Measurements from ENCODE around the gene THUMPD2. TPM values are rescaled to one million over a fixed set of nuclear protein-coding genes. Genes with fewer than 3 reads are reported as not detected.

Gene THUMPD2
- total RNA-seq, 1 experiment from 2014 or later: 19.5 TPM

DNA sequence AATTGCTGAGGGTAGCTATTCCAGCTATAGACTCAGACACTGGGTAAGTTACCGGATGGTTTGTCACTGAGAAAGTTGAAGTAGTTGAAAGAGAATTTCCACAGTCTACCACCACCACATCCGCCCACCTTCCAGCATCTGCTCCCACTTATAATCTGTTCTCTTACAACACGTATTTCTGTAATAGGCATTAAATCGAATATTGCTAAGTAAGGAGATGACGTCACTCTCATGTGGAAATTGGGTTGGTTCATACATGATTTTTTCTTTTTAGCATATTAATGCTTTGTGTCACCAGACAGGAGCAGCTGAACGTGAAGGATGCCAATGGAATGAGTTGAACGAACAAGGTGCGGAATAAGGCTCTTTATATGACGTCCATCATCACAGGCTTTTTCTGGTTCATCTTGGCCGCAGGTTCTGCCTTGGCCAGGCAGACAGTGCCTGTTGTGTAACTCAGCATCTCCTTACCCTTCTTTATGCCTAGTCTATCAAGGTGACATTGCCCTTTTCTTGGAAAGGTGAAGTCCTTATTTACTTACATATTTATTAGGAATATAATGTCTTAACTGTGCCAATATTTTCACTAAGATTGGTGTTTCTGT, 45.9 kb downstream of the THUMPD2 start:
- Histone ChIP-seq H3K14ac (ENCODE audit: insufficient read depth, low read length) (no peak overlapping the region), H3K23me2 (ENCODE audit: insufficient read length, low read depth, low read length, poor library complexity, severe bottlenecking) (no peaks in the 10 kb centered on the region), H2BK5ac (ENCODE audit: insufficient read length, low read length) (no peak overlapping the region), H3K56ac (ENCODE audit: insufficient read length, low read depth, low read length) (no peak overlapping the region), H4K5ac (ENCODE audit: insufficient read length, low read depth, low read length) (no peak overlapping the region), H3T11ph (ENCODE audit: low read length) (no peak overlapping the region), H3K27me3 (ENCODE audit: insufficient read depth, low read length) (no peaks in the 10 kb centered on the region), H4K8ac (replicated peaks; ENCODE audit: insufficient read length, low read depth, low read length) (no peak overlapping the region), H3K79me1 (ENCODE audit: insufficient read depth, low read depth, low read length, poor library complexity, severe bottlenecking) (peaks cover 4% of the 10 kb centered on the region), H2BK12ac (ENCODE audit: insufficient read length, low read depth, low read length) (no peak overlapping the region), H4K20me1 (ENCODE audit: control insufficient read depth, insufficient read depth, insufficient read length) (no peaks in the 10 kb centered on the region), H2BK15ac (ENCODE audit: low read depth, low read length) (no peak overlapping the region), H3K4ac (ENCODE audit: low read depth, low read length) (no peak overlapping the region), H3K27ac (ENCODE audit: insufficient read length, low read depth, low read length) (no peak overlapping the region), H4K91ac (ENCODE audit: insufficient read length, low read depth, low read length) (no peak overlapping the region), H3K23ac (ENCODE audit: insufficient read length, low read depth, low read length) (no peak overlapping the region), H3K18ac (ENCODE audit: insufficient read length, low read depth, low read length) (no peak overlapping the region), H2BK20ac (ENCODE audit: low read depth, low read length, poor library complexity, severe bottlenecking) (no peak overlapping the region), H3K9ac (ENCODE audit: extremely low read depth, insufficient read length, low read length) (no peak overlapping the region), H2AFZ (ENCODE audit: low read length) (no peak overlapping the region), H2AK5ac (ENCODE audit: insufficient read length, low read length) (no peak overlapping the region), H2BK120ac (ENCODE audit: low read depth, low read length, poor library complexity, severe bottlenecking) (no peak overlapping the region), H3K4me2 (ENCODE audit: insufficient read depth, insufficient read length, low read length) (no peak overlapping the region), H3K4me1 (ENCODE audit: insufficient read depth, low read length) (peaks cover 8% of the 10 kb centered on the region; the same call in 1 of the 2 replicates), H3K79me2 (ENCODE audit: insufficient read depth, low read length) (no peaks in the 10 kb centered on the region), H3K9me3 (ENCODE audit: control insufficient read depth, low read depth, low read length) (no peaks in the 10 kb centered on the region)
- Mint-ChIP-seq H3K4me3 (no peak overlapping the region), H3K4me1 (peaks cover 24 to 25% of the 10 kb centered on the region in 2 experiments), H3K27ac (no peak overlapping the region), H3K9me3 (peaks cover 0 to 5% of the 10 kb centered on the region in 2 experiments; a peak in 3 of 5 replicates), H3K27me3 (ENCODE audit: low read depth) (no peaks in the 10 kb centered on the region), H3K36me3 (ENCODE audit: insufficient read depth in 1 of 3, low read depth in 3 of 3) (peaks cover 17 to 40% (median 27%) of the 10 kb centered on the region in 3 experiments)
- TF ChIP-seq, protein P1, sequence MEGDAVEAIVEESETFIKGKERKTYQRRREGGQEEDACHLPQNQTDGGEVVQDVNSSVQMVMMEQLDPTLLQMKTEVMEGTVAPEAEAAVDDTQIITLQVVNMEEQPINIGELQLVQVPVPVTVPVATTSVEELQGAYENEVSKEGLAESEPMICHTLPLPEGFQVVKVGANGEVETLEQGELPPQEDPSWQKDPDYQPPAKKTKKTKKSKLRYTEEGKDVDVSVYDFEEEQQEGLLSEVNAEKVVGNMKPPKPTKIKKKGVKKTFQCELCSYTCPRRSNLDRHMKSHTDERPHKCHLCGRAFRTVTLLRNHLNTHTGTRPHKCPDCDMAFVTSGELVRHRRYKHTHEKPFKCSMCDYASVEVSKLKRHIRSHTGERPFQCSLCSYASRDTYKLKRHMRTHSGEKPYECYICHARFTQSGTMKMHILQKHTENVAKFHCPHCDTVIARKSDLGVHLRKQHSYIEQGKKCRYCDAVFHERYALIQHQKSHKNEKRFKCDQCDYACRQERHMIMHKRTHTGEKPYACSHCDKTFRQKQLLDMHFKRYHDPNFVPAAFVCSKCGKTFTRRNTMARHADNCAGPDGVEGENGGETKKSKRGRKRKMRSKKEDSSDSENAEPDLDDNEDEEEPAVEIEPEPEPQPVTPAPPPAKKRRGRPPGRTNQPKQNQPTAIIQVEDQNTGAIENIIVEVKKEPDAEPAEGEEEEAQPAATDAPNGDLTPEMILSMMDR (conservative IDR thresholded peaks at IDR 0.05): no peak
- no peak for DNase-seq
- no CpG with 5 or more reads among the region's 10 CpGs for WGBS (ENCODE audit: extremely low coverage, insufficient read length, low lambda C conversion rate)

All from H9 (cell line).